ENCODE results near the gene PRSS38.

Gene PRSS38

DNA sequence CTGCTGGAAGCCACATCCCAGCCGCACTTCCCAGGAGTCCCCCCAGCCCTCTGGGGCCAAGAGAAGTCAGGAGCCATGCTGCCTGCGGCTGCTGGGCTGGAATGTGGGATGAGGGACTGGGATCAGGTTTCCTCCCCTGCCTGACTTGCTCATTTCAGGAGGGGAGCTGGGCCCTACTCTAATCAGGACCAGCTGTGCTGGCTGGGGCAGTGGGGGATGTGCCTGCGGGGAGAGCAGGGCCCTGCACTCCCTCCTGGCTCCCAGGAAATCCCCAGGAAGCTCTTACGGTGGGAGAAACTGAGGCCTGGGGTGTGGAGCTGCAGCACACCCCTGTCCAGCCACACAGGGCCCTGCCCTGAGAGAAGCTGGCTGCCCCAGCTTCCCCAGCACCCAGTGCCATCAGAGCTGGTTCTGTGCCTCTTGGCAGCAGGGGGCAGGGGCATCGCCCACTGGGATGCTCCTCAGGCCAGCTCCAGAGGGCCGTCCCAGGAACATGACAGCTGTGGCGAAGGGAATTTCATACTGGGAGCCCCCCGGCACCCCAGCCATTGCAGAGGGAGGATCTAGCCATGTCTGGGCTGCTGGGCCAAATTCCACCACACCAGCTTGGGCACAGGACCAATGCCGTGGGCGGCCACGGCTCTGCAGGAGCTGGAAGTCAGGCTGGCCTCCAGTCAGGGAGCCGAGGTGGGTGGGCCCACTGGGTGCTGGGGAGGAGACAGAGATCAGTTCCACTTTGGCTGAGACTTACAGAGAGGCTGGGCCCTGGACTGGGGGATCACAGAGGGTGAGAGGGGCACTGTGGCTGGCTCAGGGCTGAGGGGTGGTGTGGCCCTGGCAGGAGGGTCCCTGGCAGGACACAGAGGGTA lies 21.3 kb upstream of the PRSS38 start:
- DNase-seq: peak; percentile 80

- DNase-seq: no peak
Measured at GRCh38 chr1:227794817-227795192, 20.7 kb upstream of the PRSS38 start.

GRCh38 chr1:227795732-227796131 lies 19.7 kb upstream of the PRSS38 start:
- no peak for DNase-seq

DNA sequence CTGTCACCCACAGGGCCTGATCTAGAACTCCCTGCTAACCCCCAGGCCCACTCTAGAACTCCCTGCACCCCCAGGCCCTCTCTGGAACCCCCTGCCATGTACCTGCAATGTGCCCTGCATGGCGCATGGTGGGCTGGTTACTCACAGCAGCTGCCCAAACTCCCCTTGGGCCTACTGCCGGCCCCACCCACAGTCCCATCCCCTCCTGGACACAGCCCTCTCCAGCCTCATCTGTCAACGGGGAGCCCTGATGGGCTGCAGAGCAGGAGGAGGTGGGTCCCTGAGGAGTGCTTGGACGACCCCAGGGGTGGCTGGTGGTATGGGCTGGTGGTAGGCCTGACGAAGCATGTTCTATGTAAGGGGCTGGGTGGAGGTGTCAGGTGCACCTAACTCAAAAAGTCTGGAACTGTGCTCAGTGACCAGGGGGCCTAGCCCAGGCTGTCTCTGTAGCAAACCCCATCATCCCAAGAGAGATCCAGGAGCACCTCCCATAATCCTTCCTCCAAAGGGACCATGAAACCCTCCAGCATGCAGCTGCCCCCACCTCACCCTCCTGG lies 19.0 kb upstream of the PRSS38 start:
- no peak for DNase-seq

DNA sequence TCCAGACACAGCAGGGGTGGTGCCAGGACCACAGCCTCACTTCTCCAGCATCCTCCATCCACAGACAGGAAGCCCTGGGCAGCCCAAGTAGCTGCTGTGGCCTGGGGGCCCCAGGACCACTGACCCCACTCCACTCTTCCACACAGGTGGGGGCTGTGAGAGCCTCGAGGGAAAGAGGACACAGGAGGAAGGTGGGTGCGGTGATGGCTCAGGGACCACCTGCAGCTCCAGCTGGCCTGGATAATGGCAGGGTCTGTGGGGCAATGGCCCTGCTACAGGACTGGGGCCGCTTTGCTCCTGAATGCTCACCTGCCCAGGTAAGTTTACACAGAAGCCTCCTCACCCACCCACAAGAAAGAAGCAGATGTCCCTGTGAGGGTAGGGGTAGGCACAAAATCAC lies 18.3 kb upstream of the PRSS38 start:
- DNase-seq: no peak

DNA sequence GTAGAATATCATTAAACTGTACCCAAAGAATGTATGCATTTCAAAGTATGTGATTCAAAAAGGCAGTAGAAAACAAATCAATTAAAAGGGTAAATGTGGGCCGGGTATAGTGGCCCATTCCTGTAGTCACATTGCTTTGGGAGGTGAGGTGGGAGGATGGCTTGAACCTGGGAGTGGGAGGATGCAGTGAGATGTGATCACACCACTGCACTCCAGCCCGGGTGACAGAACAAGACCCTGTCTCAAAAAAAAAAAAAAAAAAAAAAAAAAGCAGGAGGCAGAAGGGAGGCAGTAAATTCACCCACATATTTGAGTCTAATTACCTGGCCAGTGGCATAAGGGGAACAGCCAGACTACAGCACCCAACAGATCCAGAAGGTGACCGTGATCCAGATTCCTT lies 17.9 kb upstream of the PRSS38 start:
- DNase-seq: no peak

- DNase-seq: no peak
Measured at GRCh38 chr1:227798078-227798802, 17.2 kb upstream of the PRSS38 start.

GRCh38 chr1:227799756-227800155 lies 15.7 kb upstream of the PRSS38 start:
- no peak for DNase-seq

- no peak for DNase-seq
Measured at GRCh38 chr1:227803933-227804332, 11.5 kb upstream of the PRSS38 start.

- DNase-seq: peak; percentile 83
Measured at GRCh38 chr1:227805606-227806197, 9.8 kb upstream of the PRSS38 start.

DNA sequence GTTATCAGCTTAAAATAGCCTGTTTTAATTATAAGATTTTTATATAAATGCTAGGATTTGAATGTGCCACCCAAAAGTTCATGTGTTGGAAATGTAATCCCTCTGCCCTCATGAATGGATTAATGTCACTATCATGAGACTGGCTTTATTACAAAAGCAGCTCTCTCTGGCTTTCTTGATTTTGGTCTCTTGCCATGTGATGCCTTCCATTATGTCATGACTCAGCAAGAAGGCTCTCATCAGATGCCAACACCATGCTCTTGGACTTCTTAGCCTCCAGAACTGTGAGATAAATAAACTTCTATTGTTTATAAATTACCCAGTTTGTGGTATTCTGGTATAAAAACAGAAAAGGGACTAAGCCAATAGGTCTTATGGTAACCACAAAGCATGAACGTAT lies 6.9 kb upstream of the PRSS38 start:
- no peak for DNase-seq

GRCh38 chr1:227809026-227809425 lies 6.4 kb upstream of the PRSS38 start:
- no peak for DNase-seq

DNA sequence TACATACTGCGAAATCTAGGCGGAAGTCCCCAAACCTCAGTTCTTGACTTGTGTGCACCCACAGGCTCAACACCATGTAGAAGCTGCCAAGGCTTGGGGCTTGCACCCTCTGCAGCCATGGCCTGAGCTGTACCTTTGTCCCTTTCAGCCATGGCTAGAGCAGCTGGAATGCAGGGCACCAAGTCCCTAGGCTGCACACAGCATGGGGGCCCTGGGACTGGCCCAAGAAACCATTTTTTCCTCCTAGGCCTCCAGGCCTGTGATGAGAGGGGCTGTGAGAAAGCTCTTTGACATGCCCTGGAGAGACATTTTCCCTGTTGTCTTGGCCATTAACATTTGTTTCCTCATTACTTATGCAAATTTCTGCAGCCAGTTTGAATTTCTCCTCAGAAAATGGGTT lies 1.5 kb upstream of the PRSS38 start:
- DNase-seq: no peak

DNA sequence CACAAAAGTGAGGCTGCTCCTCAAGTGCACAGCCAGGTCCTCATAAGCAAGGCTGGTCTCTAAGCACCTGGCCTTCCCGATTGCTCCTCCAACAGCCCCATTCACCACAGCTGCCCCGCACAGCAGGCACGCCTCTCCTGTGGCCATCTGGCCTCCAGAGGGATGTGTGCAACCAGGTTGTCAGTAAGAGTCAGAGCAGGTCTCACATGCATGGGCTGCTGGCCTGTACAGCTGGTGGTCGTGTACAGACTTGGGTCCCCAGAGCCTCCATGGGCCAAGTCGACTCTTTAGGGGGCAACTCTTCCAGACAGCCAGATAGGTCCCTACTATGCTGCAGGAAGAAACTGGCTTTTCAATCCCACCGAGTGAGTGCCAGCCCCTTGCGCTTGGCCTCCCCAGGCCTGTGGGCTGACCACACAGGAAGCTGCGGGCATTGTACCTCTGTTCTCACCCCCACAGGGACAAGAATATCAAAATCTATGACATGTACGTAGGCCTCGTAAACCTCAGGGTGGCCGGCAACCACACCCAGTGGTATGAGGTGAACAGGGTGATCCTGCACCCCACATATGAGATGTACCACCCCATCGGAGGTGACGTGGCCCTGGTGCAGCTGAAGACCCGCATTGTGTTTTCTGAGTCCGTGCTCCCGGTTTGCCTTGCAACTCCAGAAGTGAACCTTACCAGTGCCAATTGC lies 1.4 kb downstream of the PRSS38 start:
- DNase-seq: no peak

DNA sequence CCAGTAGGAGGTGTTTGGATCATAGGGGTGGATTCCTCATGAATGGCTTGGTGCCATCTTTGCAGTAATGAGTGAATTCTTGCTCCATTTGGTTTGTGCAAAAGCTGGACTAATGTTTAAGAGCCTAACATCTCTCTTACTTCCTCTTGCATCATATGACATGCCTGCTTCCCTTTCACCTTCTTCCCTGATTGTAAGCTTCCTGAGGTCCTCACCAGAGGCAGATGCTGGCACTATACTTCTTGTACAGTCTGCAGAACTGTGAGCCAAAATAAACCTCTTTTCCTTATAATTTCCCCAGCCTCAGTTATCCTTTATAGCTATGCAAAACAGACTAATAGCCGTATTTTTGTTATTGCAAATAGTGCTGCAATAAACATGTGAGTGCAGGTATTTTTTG lies 8.1 kb downstream of the PRSS38 start:
- no peak for DNase-seq

GRCh38 chr1:227824204-227824603 lies 8.7 kb downstream of the PRSS38 start:
- DNase-seq: no peak

- no peak for DNase-seq
Measured at GRCh38 chr1:227828786-227829185, 13.3 kb downstream of the PRSS38 start.

GRCh38 chr1:227838181-227838580 lies 22.7 kb downstream of the PRSS38 start:
- no peak for DNase-seq

GRCh38 chr1:227841096-227841495 lies 25.6 kb downstream of the PRSS38 start:
- no peak for DNase-seq

- no peak for DNase-seq
Measured at GRCh38 chr1:227844320-227845146, 29.1 kb downstream of the PRSS38 start.

DNA sequence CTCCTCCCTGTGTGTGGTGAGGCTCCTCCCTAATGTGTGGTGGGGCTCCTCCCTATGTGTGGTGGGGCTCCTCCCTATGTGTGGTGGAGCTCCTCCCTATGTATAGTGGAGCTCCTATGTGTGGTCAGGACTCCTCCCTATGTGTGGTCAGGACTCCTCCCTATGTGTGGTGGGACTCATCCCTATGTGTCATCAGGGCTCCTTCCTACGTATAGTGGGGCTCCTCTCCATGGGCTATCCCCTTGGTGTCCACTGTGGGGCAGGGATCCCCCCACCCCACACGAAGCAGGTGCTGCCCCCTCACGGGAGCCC lies 29.6 kb downstream of the PRSS38 start:
- no peak for DNase-seq

DNA sequence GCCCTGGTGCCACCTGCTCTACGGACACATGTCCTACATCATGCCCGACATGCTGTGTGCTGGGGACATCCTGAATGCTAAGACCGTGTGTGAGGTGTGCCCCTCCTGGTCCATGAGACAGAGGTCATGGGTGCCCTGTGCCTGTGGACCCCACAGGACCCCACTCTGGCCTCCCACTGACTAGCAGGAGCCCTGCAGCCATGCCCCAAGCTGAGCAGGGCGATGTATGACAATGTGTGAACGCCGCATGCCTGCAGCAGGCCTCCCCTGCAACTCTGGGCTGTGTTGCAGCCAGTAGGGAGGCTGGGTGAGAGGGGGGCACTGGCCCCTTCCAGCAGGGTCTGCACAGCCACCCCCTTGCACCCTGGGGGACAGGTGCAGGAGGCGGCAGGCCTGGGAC lies 30.0 kb downstream of the PRSS38 start:
- no peak for DNase-seq
